Muscle of arm (tissue), 12 donors: ENCODE data around the gene HS6ST1. TPM values are rescaled to one million over a fixed set of nuclear protein-coding genes. Genes with fewer than 3 reads are reported as not detected.
A peak's percentile ranks its signal among the peaks of the same experiment; 100 is the strongest.
"Not testable (repeated sequence)": the region's sequence is repeated elsewhere in the genome, so short reads cannot be mapped to it uniquely, and the experiment has no call there.

Experiments
- DNase-seq: peaks from one replicate; pipeline ENCODE4 v3.0.0-alpha.2; 2013
- polyA plus RNA-seq, 12 donors: library from polyadenylated mRNA; unstranded; fragments of 120-200 nt; gene quantifications; one replicate each; pipeline ENCODE4 v1.2.1, GENCODE V29; 2013; ENCODE audit not compliant: insufficient read length in 12 of 12

Gene HS6ST1
- polyA plus RNA-seq, 12 donors = 19.2 to 51.3 (median 25.5) TPM; not detected in 1

GRCh38 chr2:128269990-128270671 lies 48.5 kb downstream of the HS6ST1 start:
- no peak for DNase-seq

DNA sequence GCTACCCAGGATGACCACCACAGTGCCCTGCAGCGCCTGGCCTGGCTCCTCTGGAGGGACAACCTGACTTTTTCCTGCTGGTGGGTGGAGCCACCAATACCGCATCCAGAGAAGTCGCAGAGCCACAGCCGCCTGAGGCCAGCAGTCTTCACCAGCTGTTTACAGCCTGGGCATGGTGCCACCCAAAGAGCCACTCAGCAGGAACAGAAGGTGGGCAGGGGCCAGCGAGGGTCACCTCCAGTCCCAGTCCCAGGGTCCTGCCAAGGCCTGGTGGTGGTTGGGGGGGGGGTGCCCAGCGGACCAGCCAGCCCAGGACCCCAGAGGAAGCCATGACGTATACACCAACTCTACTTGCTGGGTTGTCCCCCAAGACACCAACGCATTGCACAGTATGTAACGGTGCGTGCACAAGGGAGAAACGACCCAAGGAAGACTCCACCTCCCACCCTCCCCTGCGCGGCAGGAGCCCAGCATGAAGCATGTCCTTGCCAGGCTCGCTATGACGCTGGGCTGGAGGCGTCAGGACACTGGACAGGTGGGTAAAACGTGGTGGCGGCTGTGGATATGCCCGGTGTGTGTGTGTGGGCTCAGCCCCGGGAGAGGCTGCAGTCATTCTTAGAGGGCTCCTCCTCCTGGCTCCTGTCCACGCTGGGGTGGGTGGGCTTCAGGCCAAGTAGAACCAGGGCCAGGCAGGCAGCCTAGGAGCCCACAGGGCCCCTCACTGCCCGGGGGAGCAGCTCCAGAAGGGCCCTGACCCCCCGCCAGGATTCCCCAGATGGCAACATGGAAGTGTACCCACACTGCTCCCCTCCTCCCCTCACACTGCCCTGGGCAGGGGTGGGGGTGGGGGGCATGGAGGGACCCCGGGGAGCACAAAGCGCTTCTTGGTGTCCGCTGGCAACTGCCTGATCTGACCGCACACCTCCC lies 49.3 kb downstream of the HS6ST1 start:
- DNase-seq = no peak

- DNase-seq = not testable (repeated sequence)
Measured at GRCh38 chr2:128268611-128269010, 50.1 kb downstream of the HS6ST1 start.

DNA sequence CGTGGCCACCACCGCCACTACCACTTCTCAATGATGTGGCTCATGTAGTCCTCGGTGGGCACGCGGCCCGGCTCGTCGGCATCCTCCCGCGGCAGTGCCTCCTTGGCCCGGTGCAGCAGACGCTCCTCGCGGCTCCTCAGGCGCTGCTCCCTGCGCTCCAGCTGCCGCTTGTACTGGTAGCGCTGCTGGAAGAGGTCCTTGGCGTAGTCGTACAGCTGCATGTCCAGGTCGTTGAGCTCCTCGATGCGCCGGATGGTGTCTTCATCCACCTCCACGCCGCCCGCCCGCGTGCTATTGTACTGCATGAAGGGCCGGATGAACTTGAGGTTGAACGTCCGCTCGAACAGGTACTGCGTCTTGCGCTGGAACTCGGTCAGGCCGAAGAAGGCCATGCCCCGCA lies 50.5 kb downstream of the HS6ST1 start:
- DNase-seq = not testable (repeated sequence)

DNA sequence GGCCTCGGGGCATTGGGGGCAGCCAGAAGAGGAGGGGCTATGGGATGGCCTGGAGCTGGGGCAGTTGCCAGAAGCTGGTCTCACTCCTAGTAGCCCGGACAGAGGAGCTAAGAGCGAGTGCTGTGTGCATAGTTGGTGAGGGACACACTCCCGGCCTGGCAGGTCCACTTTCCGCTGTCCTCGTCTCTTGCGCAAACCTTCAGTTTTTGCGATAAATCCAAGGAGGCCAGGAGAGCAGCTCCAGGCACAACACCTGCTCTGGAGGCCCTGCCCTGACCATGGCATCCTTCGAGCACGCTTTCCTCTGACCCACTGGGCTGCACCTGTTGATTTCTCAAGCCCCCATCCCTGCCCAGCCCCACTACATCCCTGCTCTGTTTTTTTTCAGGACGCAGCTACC lies 51.0 kb downstream of the HS6ST1 start:
- DNase-seq = not testable (repeated sequence)

- not testable (repeated sequence) for DNase-seq
Measured at GRCh38 chr2:128267197-128267596, 51.5 kb downstream of the HS6ST1 start.

- DNase-seq = not testable (repeated sequence)
Measured at GRCh38 chr2:128266463-128266862, 52.2 kb downstream of the HS6ST1 start.

GRCh38 chr2:128265608-128265993 lies 53.1 kb downstream of the HS6ST1 start:
- not testable (repeated sequence) for DNase-seq

DNA sequence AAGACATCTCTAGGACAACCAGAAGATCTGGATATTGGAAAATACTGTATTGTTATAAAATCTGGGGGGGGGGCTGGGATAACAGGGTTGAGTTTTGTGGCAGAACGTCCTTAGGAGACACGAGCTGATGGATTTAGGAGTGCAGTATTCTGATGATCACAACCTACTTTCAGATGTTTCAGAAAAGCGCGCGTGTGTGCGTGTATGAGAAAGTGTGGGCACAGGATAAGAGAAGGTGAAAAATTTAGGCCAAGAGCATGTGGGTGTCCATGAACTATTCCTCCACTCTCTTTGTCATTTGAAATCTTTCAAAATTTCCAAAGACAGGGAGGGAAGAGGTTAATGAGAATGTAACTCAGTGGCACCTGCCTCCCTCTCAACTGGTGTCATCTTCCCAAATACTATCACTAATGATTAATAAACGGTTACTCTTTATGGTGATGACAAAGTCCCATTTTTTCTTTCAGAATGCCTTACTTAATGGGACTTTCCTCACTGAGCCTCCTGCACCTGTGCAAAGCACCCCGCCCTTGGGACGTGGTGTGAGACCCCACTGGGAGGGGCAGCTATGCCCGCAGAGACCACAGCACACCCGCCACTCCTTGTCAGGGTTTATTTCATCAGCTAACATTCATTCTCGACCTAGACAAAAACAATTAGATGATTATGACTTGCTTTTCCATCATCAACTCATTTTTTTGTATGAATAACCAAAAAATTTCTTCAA lies 53.6 kb downstream of the HS6ST1 start:
- DNase-seq = no peak

DNA sequence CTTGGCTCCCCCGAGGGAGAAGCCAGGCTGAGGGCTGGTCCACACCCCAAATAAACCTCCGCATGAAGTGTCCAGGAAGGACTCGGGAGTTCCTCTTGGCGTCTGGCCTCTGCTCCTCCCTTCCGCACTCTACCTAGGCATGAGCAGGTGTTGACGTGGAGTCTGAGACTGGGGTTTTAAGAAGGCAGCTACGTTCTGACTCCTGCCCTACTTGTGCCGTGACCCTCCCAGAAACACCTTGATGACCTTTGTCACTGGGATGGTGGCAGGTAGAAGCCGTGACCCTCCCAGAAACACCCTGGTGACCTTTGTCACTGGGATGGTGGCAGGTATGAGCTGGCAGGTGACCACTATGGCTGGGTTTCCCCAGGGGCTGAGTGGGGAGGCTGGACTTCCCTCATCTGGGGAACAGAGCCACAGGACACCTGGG lies 54.8 kb downstream of the HS6ST1 start:
- DNase-seq = no peak

- no peak for DNase-seq
Measured at GRCh38 chr2:128262315-128263253, 56.1 kb downstream of the HS6ST1 start.

DNA sequence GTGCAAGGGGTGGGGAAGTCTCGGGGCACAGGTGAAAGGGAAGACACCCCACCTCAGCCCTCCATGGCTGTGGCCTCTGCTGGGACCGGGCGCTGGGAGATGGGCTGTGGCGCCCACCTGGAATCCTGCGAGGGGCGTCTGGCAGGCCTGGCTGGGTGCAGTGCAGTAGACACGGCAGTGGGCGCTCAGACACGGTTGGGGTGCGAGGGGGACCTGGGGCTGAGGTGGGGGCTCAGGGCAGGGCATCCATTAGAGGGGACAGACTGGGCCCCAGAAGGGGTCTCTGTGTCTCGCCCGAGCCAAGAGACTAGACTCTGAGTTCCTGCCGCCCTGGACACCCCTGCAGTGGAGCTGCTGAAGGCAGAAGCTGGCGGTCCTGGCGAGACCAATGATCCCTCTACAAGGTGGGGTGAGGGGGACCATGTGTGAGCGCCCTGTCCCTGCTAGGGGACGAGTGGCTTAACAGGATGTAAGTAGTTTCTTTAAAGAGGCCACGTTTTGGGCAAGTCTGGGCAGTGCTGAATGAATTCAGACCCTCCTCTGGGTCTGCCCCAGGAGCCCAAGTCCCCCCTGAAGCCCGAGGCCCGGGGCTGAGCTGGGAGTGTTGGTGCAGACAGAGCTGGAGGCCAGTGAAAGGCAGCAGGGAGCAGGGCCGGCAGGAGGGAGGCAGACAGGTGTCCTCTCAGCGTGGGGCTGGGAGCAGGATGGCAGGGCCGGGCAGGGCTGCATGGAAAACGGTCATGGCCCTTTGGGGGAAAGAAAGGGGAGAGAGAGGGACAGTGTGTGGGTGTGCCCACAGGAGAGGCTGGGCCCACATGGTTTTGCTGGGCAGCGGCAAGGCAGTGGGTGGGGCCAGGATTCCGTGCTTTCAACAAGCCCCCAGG lies 57.2 kb downstream of the HS6ST1 start:
- no peak for DNase-seq

DNA sequence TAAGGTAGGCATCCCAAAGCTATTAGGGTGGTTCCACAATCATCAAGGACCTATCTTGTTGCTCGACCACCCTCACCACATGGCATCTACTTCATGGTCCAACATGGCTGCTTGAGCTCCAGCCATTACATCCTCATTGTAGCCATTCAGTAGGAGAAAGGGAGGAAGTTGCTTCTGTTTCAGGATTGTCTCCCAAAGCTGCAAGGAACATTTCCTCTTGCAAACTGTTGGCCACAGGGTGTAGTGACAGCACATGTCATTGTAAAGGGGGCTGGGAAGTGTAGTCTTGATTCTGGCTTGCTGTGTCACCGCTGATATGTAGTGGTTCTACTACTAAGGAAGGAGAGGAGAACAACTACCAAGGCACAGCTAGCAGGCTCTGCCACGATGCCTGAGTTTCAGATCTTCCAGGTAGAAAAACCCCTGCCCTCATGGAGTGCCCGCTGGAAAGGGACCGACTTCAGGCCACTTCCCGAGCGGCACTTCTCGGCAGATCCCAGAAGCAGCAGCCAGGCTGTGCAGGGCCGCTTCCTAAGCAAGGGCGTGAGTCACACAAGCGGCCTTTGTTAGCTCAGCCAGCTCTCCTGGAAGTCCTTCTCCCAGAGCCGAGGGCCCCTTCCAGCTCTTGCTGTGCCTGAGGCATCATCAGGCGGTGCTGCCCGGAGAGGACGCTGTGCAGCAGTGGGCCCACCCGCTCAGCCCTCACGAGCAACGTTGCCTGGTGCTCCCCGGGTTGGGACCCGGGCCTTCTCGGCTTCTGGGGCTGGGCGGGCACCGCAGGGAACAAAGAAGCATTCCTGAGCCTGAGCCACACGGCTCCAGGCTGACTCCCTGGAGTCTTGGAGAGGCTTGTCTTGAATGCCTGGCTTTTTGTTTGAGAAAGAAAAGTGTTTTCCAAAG lies 58.2 kb downstream of the HS6ST1 start:
- peak; percentile 62 for DNase-seq

GRCh38 chr2:128259585-128259984 lies 59.1 kb downstream of the HS6ST1 start:
- DNase-seq = no peak

- no peak for DNase-seq
Measured at GRCh38 chr2:128258218-128258617, 60.5 kb downstream of the HS6ST1 start.

DNA sequence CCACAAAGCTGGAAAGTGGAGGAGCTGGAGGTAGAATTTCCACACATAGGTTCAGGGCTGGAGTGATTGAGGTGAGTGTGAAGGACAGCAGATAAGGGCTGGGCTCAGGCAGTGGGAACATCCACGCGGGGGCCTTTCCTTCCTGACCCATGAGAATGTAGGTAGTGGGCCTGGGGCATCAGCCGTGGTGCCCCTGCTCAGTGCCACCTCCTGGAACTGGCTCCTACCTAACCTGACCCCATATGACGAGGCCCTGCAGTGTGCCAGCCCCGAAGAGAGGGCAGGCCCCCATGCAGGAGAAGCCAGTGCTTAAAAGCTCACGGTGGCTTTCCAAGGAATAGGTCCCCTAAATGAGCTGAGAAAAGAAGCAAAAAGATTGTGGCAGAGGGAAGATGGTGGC lies 66.2 kb downstream of the HS6ST1 start:
- no peak for DNase-seq

DNA sequence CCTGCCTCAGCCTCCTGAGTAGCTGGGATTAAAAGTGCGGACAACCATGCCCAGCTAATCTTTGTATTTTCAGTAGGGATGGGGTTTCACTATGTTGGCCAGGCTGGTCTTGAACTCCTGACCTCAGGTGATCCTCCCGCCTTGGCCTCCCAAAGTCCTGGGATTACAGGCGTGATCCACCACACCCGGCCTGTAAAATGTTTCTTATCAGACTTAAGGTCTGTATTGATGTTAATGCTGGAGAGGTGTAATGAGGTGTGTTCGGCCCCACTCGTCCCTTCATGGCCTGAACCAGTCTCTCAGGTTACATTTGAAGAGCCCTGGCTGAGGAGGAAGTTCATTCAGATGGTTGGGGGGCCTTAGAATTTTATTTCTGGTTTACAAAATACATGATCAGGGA lies 66.6 kb downstream of the HS6ST1 start:
- not testable (repeated sequence) for DNase-seq

- DNase-seq = no peak
Measured at GRCh38 chr2:128250229-128251025, 68.2 kb downstream of the HS6ST1 start.
